ENCODE results near the gene TRMT112.

The TRMT112 gene

DNA sequence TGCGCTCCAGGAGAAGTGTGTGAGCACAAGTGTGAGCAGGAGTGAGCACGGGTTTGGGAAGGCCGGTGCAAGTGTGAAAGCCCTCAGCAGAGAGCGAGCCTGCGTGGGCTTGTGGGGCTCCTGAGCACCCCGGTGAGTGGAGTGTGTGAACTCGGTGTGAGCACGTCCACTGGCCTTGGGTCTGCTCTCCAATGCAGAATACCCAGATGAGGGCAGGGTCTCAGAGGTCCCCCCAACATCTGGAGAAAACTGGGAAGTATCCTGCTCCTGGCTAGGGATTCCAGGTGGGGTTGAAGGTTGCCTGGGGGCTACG, 10.8 kb downstream of the TRMT112 start:
- DNase-seq = no peak

GRCh38 chr11:64305691-64306562, 11.4 kb downstream of the TRMT112 start:
- no peak for DNase-seq

- peak; percentile 97 for DNase-seq
Observed at GRCh38 chr11:64305075-64305690, 12.2 kb downstream of the TRMT112 start, which contains the start of gene ESRRA. Gene ESRRA (plus strand): TSS chr11:64305524. CDS start chr11:64307180, 1,656 bp downstream.

DNA sequence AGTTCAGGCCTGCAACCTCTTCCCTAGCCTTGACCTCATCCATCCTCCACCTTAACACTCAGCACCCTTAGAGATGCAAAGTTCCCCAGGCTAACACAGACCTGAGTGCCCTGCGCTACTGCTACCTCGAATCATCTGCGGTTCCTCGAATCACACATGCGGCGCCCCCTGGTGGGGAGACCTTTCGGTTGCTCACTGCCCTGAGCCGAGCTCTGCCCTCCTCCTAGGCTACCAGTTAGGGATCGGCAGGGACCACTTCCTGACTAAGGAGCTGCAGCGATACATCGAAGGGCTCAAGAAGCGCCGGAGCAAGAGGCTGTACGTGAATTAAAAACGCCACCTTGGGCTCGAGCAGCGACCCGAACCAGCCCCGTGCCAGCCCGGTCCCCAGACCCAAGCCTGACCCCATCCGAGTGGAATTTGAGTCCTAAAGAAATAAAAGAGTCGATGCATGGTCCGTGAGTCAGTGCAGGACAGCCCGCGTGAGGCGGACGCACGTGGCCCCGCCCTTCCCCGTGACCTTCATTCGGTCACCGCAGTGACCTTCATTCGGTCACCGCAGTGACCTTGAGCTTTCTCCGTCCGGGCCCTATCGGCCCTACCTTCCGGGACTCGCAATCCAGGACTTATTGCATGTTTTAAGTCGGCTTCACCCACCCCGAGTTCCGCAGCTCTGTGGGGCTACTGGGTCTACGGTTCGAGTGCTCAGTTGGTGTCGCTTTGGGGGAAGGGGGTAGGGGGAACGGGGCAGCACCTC, 12.9 kb downstream of the TRMT112 start:
- peak; percentile 72 for DNase-seq

GRCh38 chr11:64304032-64304315, 13.4 kb downstream of the TRMT112 start:
- DNase-seq = no peak

- no peak for DNase-seq
Observed at GRCh38 chr11:64303109-64304031, 14.0 kb downstream of the TRMT112 start.

DNA sequence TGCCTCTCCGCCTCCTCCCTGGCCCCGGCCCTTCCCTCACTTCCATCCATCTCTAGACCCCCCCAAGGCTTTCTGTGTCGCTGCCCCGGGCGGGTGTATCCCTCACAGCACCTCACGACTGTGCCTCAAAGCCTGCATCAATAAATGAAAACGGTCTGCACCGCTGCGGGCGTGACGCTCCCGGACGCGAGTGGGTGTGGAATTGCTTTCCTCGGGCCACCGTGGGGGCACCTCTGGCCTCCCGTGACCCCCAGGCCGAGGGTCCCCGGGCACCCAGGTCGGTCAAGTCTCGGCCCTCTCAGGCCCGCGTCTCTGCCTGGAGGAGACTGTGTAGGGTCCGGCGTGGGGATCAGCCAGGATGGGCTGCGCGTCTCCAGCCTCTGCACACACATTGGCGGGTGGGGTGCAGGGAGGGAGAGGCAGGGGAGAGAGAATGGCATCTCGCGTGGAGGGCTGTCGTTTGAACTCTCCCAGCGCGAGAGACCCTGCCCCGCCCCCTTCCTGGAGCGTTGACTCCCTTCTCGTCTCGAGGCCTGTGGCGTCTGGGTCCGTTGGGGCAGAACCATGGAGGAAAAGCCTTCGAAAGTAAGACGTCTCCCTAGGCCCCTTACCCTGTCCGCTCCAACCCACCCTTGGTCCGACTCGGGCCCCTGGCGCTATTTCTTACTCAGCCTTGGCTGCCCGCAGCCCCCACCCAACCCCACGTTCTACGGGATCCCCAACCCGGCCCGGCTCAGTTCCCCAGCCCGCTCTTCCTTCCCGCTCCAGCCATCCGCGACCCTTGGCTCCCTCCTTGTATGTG, 17.3 kb downstream of the TRMT112 start, which contains the start of gene CATSPERZ:
CATSPERZ (plus strand) TSS at position 512 of the 802 bp plus-strand sequence; CDS start at position 565, 53 bp downstream.
- DNase-seq = no peak

DNA sequence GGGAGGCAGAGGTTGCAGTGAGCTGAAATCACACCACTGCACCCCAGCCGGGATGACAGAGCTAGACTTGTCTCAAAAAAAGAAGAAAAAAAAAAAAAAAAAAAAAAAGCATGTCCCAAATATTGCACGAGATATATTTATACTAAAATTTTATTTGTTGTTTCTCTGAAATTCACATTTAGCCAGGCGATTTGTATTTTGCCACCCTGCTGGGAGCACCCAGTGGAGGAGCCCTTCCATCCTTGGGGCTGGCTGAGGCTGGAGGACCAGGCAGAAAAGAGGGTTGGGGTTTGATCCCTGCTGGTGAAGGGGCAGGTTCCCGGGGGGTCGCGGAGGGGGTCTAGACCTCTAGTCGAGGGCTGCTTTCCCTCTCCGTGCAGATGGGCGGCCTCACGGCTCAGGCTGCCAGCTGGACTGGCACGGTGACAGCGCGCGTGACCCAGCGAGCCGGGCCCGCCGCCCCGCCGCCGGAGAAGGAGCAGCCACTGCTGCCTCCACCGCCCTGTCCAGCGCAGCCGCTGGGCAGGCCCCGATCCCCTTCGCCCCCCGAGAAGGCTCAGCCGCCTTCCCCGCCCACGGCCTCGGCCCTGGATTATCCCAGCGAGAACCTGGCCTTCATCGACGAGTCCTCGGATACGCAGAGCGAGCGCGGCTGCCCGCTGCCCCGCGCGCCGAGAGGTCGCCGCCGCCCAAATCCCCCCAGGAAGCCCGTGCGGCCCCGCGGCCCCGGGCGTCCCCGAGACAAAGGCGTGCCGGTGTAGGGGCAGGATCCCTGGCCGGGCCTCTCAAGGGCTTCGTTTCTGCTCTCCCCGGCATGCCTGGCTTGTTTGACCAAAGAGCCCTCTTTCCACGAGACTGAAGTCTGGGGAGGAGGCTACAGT, 18.2 kb downstream of the TRMT112 start:
- DNase-seq = no peak

DNA sequence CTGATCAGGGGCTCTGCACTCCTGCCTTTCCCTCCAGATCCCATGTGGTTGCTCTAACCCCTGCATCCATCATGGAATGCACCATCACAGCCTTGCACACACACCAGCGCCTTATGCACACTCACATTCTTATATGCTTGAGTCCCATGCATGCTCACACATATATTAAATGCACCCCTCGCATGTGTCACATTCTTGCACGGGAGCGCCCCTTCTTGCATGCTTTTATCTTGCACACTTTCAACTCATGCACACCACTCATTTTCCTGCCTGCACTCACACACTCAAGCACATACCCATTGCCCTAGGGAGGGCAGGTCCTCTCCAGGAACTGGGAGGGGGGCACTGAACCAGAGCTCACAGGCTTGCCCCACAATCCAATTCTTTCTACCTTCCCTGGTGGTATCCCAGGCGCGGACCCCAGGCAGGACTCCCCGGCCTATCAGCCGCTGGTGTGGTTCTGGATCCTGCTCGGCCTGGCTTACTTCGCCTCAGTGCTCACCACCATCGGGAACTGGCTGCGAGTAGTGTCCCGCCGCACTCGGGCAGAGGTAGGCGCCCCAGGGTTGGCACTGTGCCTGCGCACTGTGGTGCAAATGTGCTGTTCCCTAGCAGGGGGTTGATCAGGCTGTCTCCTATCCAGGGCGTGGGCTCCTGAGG, 19.5 kb downstream of the TRMT112 start:
- no peak for DNase-seq

DNA sequence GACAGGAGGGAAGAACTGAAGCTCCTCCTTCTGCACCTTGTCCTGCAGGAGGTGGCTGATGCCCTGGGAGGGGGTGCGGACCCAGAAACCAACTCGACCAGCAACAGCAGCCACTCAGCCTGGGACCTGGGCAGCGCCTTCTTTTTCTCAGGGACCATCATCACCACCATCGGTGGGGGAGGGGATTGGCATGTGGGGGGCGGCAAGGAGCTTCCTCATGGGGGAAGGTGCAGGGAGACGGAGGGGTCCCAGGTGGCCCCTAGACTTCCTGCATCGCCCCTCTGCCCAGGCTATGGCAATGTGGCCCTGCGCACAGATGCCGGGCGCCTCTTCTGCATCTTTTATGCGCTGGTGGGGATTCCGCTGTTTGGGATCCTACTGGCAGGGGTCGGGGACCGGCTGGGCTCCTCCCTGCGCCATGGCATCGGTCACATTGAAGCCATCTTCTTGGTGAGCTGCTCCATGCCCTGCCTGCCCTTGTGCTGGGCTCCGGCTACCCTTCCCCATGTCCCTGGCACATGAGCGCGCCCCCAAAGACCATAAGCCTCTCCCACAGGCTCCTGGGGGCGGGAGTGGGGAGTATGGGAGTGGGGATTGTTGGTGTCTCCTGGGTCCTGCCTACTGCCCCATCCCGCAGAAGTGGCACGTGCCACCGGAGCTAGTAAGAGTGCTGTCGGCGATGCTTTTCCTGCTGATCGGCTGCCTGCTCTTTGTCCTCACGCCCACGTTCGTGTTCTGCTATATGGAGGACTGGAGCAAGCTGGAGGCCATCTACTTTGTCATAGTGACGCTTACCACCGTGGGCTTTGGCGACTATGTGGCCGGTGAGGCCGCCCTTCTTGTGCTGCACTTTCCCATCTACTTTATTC, 20.3 kb downstream of the TRMT112 start:
- DNase-seq = no peak

GRCh38 chr11:64296236-64296635, 21.1 kb downstream of the TRMT112 start:
- DNase-seq = no peak

GRCh38 chr11:64295760-64296159, 21.6 kb downstream of the TRMT112 start:
- no peak for DNase-seq

DNA sequence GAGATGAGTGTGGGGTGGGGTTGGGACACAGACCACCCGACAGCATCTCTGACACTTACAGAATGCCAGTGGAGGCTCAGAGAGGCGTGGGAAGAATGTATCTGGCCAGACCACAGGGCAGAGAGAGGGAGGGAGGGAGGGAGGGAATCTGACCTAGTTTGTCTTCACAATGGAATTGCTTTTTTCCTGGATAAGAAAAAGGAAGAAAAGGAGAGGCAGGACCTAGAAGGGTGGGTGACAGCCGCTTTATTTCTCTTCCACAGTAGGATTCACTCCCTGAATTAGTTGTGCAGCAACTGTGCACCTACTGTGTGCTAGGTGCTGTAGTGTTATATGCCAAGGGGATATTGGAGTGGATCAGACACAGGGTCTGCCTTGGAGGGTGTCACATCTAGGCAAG, 22.6 kb downstream of the TRMT112 start:
- DNase-seq = no peak

GRCh38 chr11:64292460-64293254, 24.7 kb downstream of the TRMT112 start:
- DNase-seq = no peak

GRCh38 chr11:64291752-64292459, 25.5 kb downstream of the TRMT112 start:
- DNase-seq = no peak

GRCh38 chr11:64291262-64291751, 26.1 kb downstream of the TRMT112 start, which contains the start of gene KCNK4:
Gene KCNK4 (plus strand): TSS chr11:64291302. CDS start chr11:64293019, 1,717 bp downstream.
- DNase-seq = no peak
